ENCODE data around the gene ARHGAP22.

ARHGAP22 gene

GRCh38 chr10:48607356-48608278 is 2.7 kb upstream of the ARHGAP22 start:
- DNase-seq (ENCODE audit: low read depth in 3 of 3) = no peak

- no peak for DNase-seq (ENCODE audit: low read depth in 3 of 3)
Observed at GRCh38 chr10:48606530-48607355, 1.9 kb upstream of the ARHGAP22 start.

GRCh38 chr10:48605786-48606529 is 1.1 kb upstream of the ARHGAP22 start:
- no peak for DNase-seq (ENCODE audit: low read depth in 3 of 3)

- DNase-seq (ENCODE audit: low read depth in 3 of 3) = no peak
Observed at GRCh38 chr10:48604039-48604990, 558 bp downstream of the ARHGAP22 start.

- no peak for DNase-seq (ENCODE audit: low read depth in 3 of 3)
Observed at GRCh38 chr10:48603421-48604038, 1.3 kb downstream of the ARHGAP22 start.

GRCh38 chr10:48602401-48603135 is 2.3 kb downstream of the ARHGAP22 start:
- no peak for DNase-seq (ENCODE audit: low read depth in 3 of 3)

GRCh38 chr10:48601789-48602188 is 3.1 kb downstream of the ARHGAP22 start:
- no peak for DNase-seq (ENCODE audit: low read depth in 3 of 3)

GRCh38 chr10:48600645-48601505 is 4.0 kb downstream of the ARHGAP22 start:
- DNase-seq (ENCODE audit: low read depth in 3 of 3) = no peak

GRCh38 chr10:48599830-48600134 is 5.1 kb downstream of the ARHGAP22 start:
- no peak for DNase-seq (ENCODE audit: low read depth in 3 of 3)

GRCh38 chr10:48598936-48599829 is 5.7 kb downstream of the ARHGAP22 start:
- no peak for DNase-seq (ENCODE audit: low read depth in 3 of 3)

- DNase-seq (ENCODE audit: low read depth in 3 of 3) = no peak
Observed at GRCh38 chr10:48598243-48598935, 6.5 kb downstream of the ARHGAP22 start.

- DNase-seq (ENCODE audit: low read depth in 3 of 3) = no peak
Observed at GRCh38 chr10:48595539-48595932, 9.3 kb downstream of the ARHGAP22 start.

- DNase-seq (ENCODE audit: low read depth in 3 of 3) = no peak
Observed at GRCh38 chr10:48594803-48595538, 9.9 kb downstream of the ARHGAP22 start.

- DNase-seq (ENCODE audit: low read depth in 3 of 3) = no peak
Observed at GRCh38 chr10:48594371-48594770, 10.5 kb downstream of the ARHGAP22 start.

- no peak for DNase-seq (ENCODE audit: low read depth in 3 of 3)
Observed at GRCh38 chr10:48592346-48592745, 12.5 kb downstream of the ARHGAP22 start.

GRCh38 chr10:48590945-48591344 is 13.9 kb downstream of the ARHGAP22 start:
- no peak for DNase-seq (ENCODE audit: low read depth in 3 of 3)

- DNase-seq (ENCODE audit: low read depth in 3 of 3) = no peak
Observed at GRCh38 chr10:48589266-48589665, 15.6 kb downstream of the ARHGAP22 start.
